IMR-90 (cell line): ENCODE measurements around the gene CLEC20A. TPM values are rescaled to one million over a fixed set of nuclear protein-coding genes. Genes with fewer than 3 reads are reported as not detected.

ENCODE experiments used
- ATAC-seq: fragments of 200-7000 bp; cut with Tn5 transposase; 2 replicates; pipeline ENCODE4 v1.9.1; 2020; ENCODE audit warnings: low read depth, mild to moderate bottlenecking, moderate library complexity
- BruUV-seq: library from RNA; stranded (reverse); fragments of 400-500 nt; replicated peaks from 2 replicates; lab custom pipeline; 2021; lab: Mats Ljungman, UMichigan
- CTCF ChIA-PET: fragments of 300-600 bp; formaldehyde crosslinking; extraction: SDS; loops from one replicate; lab custom pipeline; 2021; ENCODE audit warnings: antibody characterized with exemption; lab: Yijun Ruan, JAX
- POLR2A ChIA-PET: fragments of 300-600 bp; sonication (Branson Sonifier 250); formaldehyde crosslinking; loops from one replicate; lab custom pipeline; 2022; ENCODE audit warnings: antibody characterized with exemption; ENCODE audit not compliant: unreplicated experiment; lab: Charles Lee
- DNase-seq: peaks from one replicate; pipeline ENCODE4 v3.0.0; 2013
- H2AFZ ChIP-seq: replicated peaks from 2 replicates; pipeline ENCODE3; 2013; ENCODE audit warnings: low read length, mild to moderate bottlenecking; ENCODE audit not compliant: poor library complexity
- H2AK5ac ChIP-seq: 2 replicates; pipeline ENCODE4 v1.6.1; 2013; ENCODE audit warnings: low read depth, low read length, inconsistent platforms
- H2AK9ac ChIP-seq: replicated peaks from 2 replicates; pipeline ENCODE3; 2013; ENCODE audit warnings: mild to moderate bottlenecking, low read depth, low read length, moderate library complexity; ENCODE audit not compliant: poor library complexity
- H2BK120ac ChIP-seq: 2 replicates; pipeline ENCODE4 v1.6.1; 2013; ENCODE audit warnings: low read depth, low read length, inconsistent platforms
- H2BK15ac ChIP-seq: 3 replicates; pipeline ENCODE4 v1.6.1; 2013; ENCODE audit warnings: low read depth, low read length, inconsistent platforms
- H2BK20ac ChIP-seq: 2 replicates; pipeline ENCODE4 v1.6.1; 2013; ENCODE audit warnings: low read depth, mild to moderate bottlenecking, inconsistent platforms, low read length, moderate library complexity
- H2BK5ac ChIP-seq: 2 replicates; pipeline ENCODE4 v1.6.1; 2013; ENCODE audit warnings: mild to moderate bottlenecking, low read depth, low read length, inconsistent platforms; ENCODE audit not compliant: poor library complexity, severe bottlenecking
- H3K14ac ChIP-seq: replicated peaks from 2 replicates; pipeline ENCODE4 v1.6.1; 2013; ENCODE audit warnings: low read depth, low read length, inconsistent platforms
- H3K18ac ChIP-seq: 2 replicates; pipeline ENCODE4 v1.6.1; 2013; ENCODE audit warnings: low read depth, low read length, control low read depth
- H3K23ac ChIP-seq: 2 replicates; pipeline ENCODE4 v1.6.1; 2013; ENCODE audit warnings: low read depth, low read length, inconsistent platforms
- H3K27ac ChIP-seq: 2 replicates; pipeline ENCODE4 v1.5.1; 2013; ENCODE audit warnings: mild to moderate bottlenecking, control low read depth, low read length; ENCODE audit not compliant: insufficient read depth
- H3K27me3 ChIP-seq: 2 replicates; pipeline ENCODE4 v1.6.1; 2013; ENCODE audit warnings: low read length; ENCODE audit not compliant: control insufficient read depth, insufficient read depth
- H3K36me3 ChIP-seq: 2 replicates; pipeline ENCODE4 v1.6.1; 2013; ENCODE audit warnings: low read length, mixed read lengths; ENCODE audit not compliant: control insufficient read depth, insufficient read depth
- H3K4ac ChIP-seq: 2 replicates; pipeline ENCODE4 v1.6.1; 2013; ENCODE audit warnings: low read depth, low read length, inconsistent platforms
- H3K4me1 ChIP-seq: 2 replicates; pipeline ENCODE4 v1.6.1; 2013; ENCODE audit warnings: low read length, mixed read lengths; ENCODE audit not compliant: control insufficient read depth, insufficient read depth
- H3K4me2 ChIP-seq: 2 replicates; pipeline ENCODE4 v1.6.1; 2013; ENCODE audit warnings: low read depth, mild to moderate bottlenecking, control low read depth, low read length, moderate library complexity
- H3K4me3 ChIP-seq: 2 replicates; pipeline ENCODE4 v1.5.1; 2013; ENCODE audit warnings: low read depth, mild to moderate bottlenecking, control low read depth, low read length, moderate library complexity; ENCODE audit not compliant: insufficient read depth
- H3K56ac ChIP-seq: 2 replicates; pipeline ENCODE4 v1.6.1; 2013; ENCODE audit warnings: low read length, inconsistent platforms; ENCODE audit not compliant: insufficient read depth; ENCODE audit errors: extremely low read depth
- H3K79me1 ChIP-seq, 2 experiments: 2 replicates each; pipeline ENCODE4 v1.6.1; 2013; ENCODE audit warnings: low read length in 2 of 2, inconsistent platforms in 1 of 2, low read depth in 1 of 2
- H3K9ac ChIP-seq: 2 replicates; pipeline ENCODE4 v1.6.1; 2013; ENCODE audit warnings: low read depth, low read length, control low read depth
- H3K9me1 ChIP-seq: 2 replicates; pipeline ENCODE4 v1.6.1; 2013; ENCODE audit warnings: low read length, inconsistent platforms; ENCODE audit not compliant: insufficient read depth
- H3K9me3 ChIP-seq: 2 replicates; pipeline ENCODE4 v1.6.1; 2013; ENCODE audit warnings: low read length; ENCODE audit not compliant: control insufficient read depth, insufficient read depth
- H4K20me1 ChIP-seq: 2 replicates; pipeline ENCODE4 v1.6.1; 2013; ENCODE audit warnings: low read length, inconsistent platforms; ENCODE audit not compliant: insufficient read depth
- H4K5ac ChIP-seq: 2 replicates; pipeline ENCODE4 v1.6.1; 2013; ENCODE audit warnings: mild to moderate bottlenecking, low read depth, low read length, control low read depth
- H4K8ac ChIP-seq, 2 experiments: 2 replicates each; pipeline ENCODE4 v1.6.1; 2013; ENCODE audit warnings: low read depth in 2 of 2, low read length in 2 of 2, control low read depth in 1 of 2, inconsistent platforms in 1 of 2
- H4K91ac ChIP-seq: 2 replicates; pipeline ENCODE4 v1.6.1; 2013; ENCODE audit warnings: low read depth, low read length, inconsistent platforms; ENCODE audit not compliant: insufficient read depth
- CHD1 ChIP-seq: IDR thresholded peaks from 2 replicates; pipeline ENCODE4 v1.6.1; 2012; ENCODE audit warnings: low read depth, low read length, improper control_type of control experiment
- ELK1 ChIP-seq: fragments of 150-350 bp; IDR thresholded peaks from 2 replicates; pipeline ENCODE4 v1.6.1; 2016; ENCODE audit warnings: low read depth, mild to moderate bottlenecking, low read length, moderate library complexity, borderline replicate concordance
- MXI1 ChIP-seq: IDR thresholded peaks from 2 replicates; pipeline ENCODE4 v1.6.1; 2012; ENCODE audit warnings: low read depth, mild to moderate bottlenecking, low read length, moderate library complexity, borderline replicate concordance
- WGBS, 2 experiments: methylation state at CpG; one replicate each; pipeline versions ENCODE4 v1.1.5 to v1.1.7; 2013; ENCODE audit warnings: missing lambda C conversion rate in 2 of 2; ENCODE audit not compliant: insufficient read length in 1 of 2; ENCODE audit errors: extremely low coverage in 2 of 2; 5-methylcytosine and 5-hydroxymethylcytosine counted together
- dilution Hi-C: fragments of 300-500 bp; cut with HindIII; formaldehyde crosslinking; loops from one replicate; pipeline ENCODE4 v1.14.3; 2018; ENCODE audit warnings: low sequenced_read_pairs; ENCODE audit not compliant: unreplicated experiment
- in situ Hi-C: fragments of 300-500 bp; cut with MboI; formaldehyde crosslinking; loops from 3 replicates; pipeline ENCODE4 v1.14.3; 2019; ENCODE audit warnings: low sequenced_read_pairs, inconsistent platforms, mixed read lengths
- intact Hi-C: fragments of 100-400 bp; cut with micrococcal nuclease; formaldehyde crosslinking; loops from 2 replicates; pipeline ENCODE4 v1.10.0; 2022
- polyA plus RNA-seq, 3 experiments: library from polyadenylated mRNA; depleted of rRNA; stranded (reverse); fragments of >200 nt; gene quantifications; 2 replicates each; pipeline ENCODE4 v1.2.3, GENCODE V29; 2012; ENCODE audit warnings: low replicate concordance in 1 of 3
- total RNA-seq: library from RNA; depleted of rRNA; stranded (reverse); fragments of >200 nt; gene quantifications from 2 replicates; pipeline ENCODE4 v1.2.3, GENCODE V29; 2012

CLEC20A gene
- total and polyA plus RNA-seq, 2 of the 4 experiments (the other 2 are of a cell fraction), result not detected

GRCh38 chr1:178470411-178470960 lies 26.3 kb downstream of the CLEC20A start:
- H4K91ac ChIP-seq, result no peak overlapping the region
- dilution Hi-C loops, result no loop called here
- in situ Hi-C loops, result no loop called here

More at GRCh38 chr1:178470411-178470960, 26.3 kb downstream of the CLEC20A start:
- Histone ChIP-seq H3K18ac (no peak overlapping the region), H3K27me3 (no peaks in the 10 kb centered on the region), H2AFZ (no peak overlapping the region), H3K36me3 (peaks cover 18% of the 10 kb centered on the region), H3K4me2 (no peak overlapping the region), H2BK5ac (no peak overlapping the region), H3K79me1 (peaks cover 0 to 3% of the 10 kb centered on the region in 2 experiments; a peak in 1 of 4 replicates), H3K4ac (no peak overlapping the region), H3K23ac (no peak overlapping the region), H4K20me1 (no peaks in the 10 kb centered on the region), H2BK15ac (no peak overlapping the region), H2BK120ac (no peak overlapping the region), H3K14ac (no peak overlapping the region), H3K4me3 (no peak overlapping the region), H2AK9ac (no peak overlapping the region), H3K9ac (no peak overlapping the region), H3K27ac (no peak overlapping the region), H2AK5ac (no peak overlapping the region), H4K5ac (no peak overlapping the region), H4K8ac (no peak overlapping the region), H2BK20ac (no peak overlapping the region), H3K56ac (no peak overlapping the region), H3K4me1 (no peaks in the 10 kb centered on the region), H3K9me3 (no peaks in the 10 kb centered on the region), H3K9me1 (peaks cover 3% of the 10 kb centered on the region; the same call in 1 of the 2 replicates)
- POLR2A ChIA-PET, result interaction anchor here (0.6 kb wide), 1 partner anchor 86 kb away, joined by 3 read pairs; no protein-coding TSS in a partner anchor
- TF ChIP-seq CHD1 (no peak), ELK1 (no peak), MXI1 (no peak)
- BruUV-seq, result no TSS peak
- DNase-seq, result no peak
- no CpG with 5 or more reads among the region's 5 CpGs for WGBS, 2 experiments
- intact Hi-C loops, result no loop called here
- no peak for ATAC-seq
- CTCF ChIA-PET, result interaction anchor here (1.1 to 1.5 kb wide), 2 partner anchors 32 to 160 kb away, joined by 3 to 4 read pairs; no protein-coding TSS in a partner anchor
